ENCODE results near the gene TNC.

- TF ChIP-seq, protein P1, sequence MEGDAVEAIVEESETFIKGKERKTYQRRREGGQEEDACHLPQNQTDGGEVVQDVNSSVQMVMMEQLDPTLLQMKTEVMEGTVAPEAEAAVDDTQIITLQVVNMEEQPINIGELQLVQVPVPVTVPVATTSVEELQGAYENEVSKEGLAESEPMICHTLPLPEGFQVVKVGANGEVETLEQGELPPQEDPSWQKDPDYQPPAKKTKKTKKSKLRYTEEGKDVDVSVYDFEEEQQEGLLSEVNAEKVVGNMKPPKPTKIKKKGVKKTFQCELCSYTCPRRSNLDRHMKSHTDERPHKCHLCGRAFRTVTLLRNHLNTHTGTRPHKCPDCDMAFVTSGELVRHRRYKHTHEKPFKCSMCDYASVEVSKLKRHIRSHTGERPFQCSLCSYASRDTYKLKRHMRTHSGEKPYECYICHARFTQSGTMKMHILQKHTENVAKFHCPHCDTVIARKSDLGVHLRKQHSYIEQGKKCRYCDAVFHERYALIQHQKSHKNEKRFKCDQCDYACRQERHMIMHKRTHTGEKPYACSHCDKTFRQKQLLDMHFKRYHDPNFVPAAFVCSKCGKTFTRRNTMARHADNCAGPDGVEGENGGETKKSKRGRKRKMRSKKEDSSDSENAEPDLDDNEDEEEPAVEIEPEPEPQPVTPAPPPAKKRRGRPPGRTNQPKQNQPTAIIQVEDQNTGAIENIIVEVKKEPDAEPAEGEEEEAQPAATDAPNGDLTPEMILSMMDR (IDR thresholded peaks at IDR 0.05): no peak
- no peak for TF ChIP-seq POLR2A (IDR thresholded peaks at IDR 0.05)
- TF ChIP-seq POLR2AphosphoS5 (IDR thresholded peaks at IDR 0.05; ENCODE audit: insufficient read depth in 1 of 2, low read depth in 1 of 2): no peak
Measured at GRCh38 chr9:115158661-115159481, 40.9 kb upstream of the TNC start.

All from vagina (tissue), 2 donors.